Peyer's patch (tissue), 4 donors: Measurements from ENCODE around the gene PSMD7. TPM values are rescaled to one million over a fixed set of nuclear protein-coding genes. Genes with fewer than 3 reads are reported as not detected.

ENCODE experiments used
- total RNA-seq, 4 donors: library from RNA; depleted of rRNA; stranded (reverse); fragments of >200 nt; gene quantifications; one replicate each; pipeline ENCODE4 v1.1.0, GENCODE V29; 2016

The PSMD7 gene
- total RNA-seq, 4 donors from 2014 or later: 43.3 to 62.5 (median 53.9) TPM

Other genes starting within 250 kb of the PSMD7 start
- gene NPIPB15, start 79.5 kb downstream of the PSMD7 start, total RNA-seq: 10 to 100 TPM in 2 of 4 donors, 1 to 10 TPM in 1, not detected in 1; 8.4 to 35.2 (median 19.0) TPM
- 1 to 10 TPM in 2 of 4 donors, under 1 TPM in 1, not detected in 1; 0.57 to 1.8 (median 1.2) TPM for gene CLEC18B, start 124.7 kb downstream of the PSMD7 start, total RNA-seq